Liver (tissue), 3 donors: ENCODE results near the gene SCN4A.

Experiments used
- ATF3 ChIP-seq: IDR thresholded peaks from 2 replicates; pipeline ENCODE4 v1.6.1; 2016; ENCODE audit warnings: antibody characterized with exemption
- CTCF ChIP-seq: fragments of 150-350 bp; IDR thresholded peaks from 2 replicates; pipeline ENCODE4 v1.5.1; 2017; ENCODE audit warnings: improper control_type of control experiment, low read depth, low read length; ENCODE audit not compliant: missing input control
- RAD21 ChIP-seq, 2 donors: IDR thresholded peaks; 2 replicates each; pipeline ENCODE4 v1.6.1; 2016; ENCODE audit warnings: antibody characterized with exemption in 2 of 2, mild to moderate bottlenecking in 2 of 2
- REST ChIP-seq: IDR thresholded peaks from 2 replicates; pipeline ENCODE4 v1.6.1; 2016; ENCODE audit warnings: antibody characterized with exemption, mild to moderate bottlenecking
- donor health status: healthy.
- donor health status: healthy.

GRCh38 chr17:63978272-63979200 lies 5.8 kb upstream of the SCN4A start:
- TF ChIP-seq RAD21 (IDR thresholded peaks at IDR 0.05) (no peak), CTCF (no peak), ATF3 (no peak), REST (no peak)
